Loucy (cell line): ENCODE measurements around the gene LAMC3.

Experiments
- H2AFZ ChIP-seq: fragments of 200-600 bp; sonication (generic); 2 replicates; pipeline ENCODE4 v1.6.0; 2016; ENCODE audit warnings: antibody characterized with exemption, mild to moderate bottlenecking, low read length, moderate library complexity
- H3F3A ChIP-seq: fragments of 200-600 bp; 2 replicates; pipeline ENCODE4 v1.6.0; 2016; ENCODE audit warnings: antibody characterized with exemption, low read depth, mild to moderate bottlenecking
- H3K27me3 ChIP-seq: fragments of 200-600 bp; sonication (generic); 2 replicates; pipeline ENCODE4 v1.6.1; 2014; ENCODE audit warnings: low read length, mild to moderate bottlenecking; ENCODE audit not compliant: insufficient read depth, poor library complexity, severe bottlenecking
- H3K36me3 ChIP-seq: fragments of 200-600 bp; sonication (generic); 2 replicates; pipeline ENCODE4 v1.6.1; 2016; ENCODE audit warnings: low read length; ENCODE audit not compliant: insufficient read depth
- H3K4me1 ChIP-seq: fragments of 200-600 bp; sonication (generic); 2 replicates; pipeline ENCODE4 v1.5.1; 2014; ENCODE audit warnings: low read length, mild to moderate bottlenecking; ENCODE audit not compliant: insufficient read depth, poor library complexity, severe bottlenecking
- H3K4me2 ChIP-seq: fragments of 200-600 bp; sonication (generic); 2 replicates; pipeline ENCODE4 v1.6.0; 2014; ENCODE audit warnings: antibody characterized with exemption, low read length, low read depth, mild to moderate bottlenecking; ENCODE audit not compliant: poor library complexity, severe bottlenecking
- H3K4me3 ChIP-seq: fragments of 200-600 bp; sonication (generic); 2 replicates; pipeline ENCODE4 v1.5.1; 2014; ENCODE audit warnings: low read length, mild to moderate bottlenecking, mixed read lengths; ENCODE audit not compliant: poor library complexity, severe bottlenecking
- H3K79me2 ChIP-seq: fragments of 200-600 bp; sonication (generic); 2 replicates; pipeline ENCODE4 v1.6.1; 2014; ENCODE audit warnings: low read length; ENCODE audit not compliant: insufficient read depth
- H3K9ac ChIP-seq: fragments of 200-600 bp; sonication (generic); 2 replicates; pipeline ENCODE4 v1.6.0; 2014; ENCODE audit warnings: mild to moderate bottlenecking, low read depth, low read length, moderate library complexity; ENCODE audit not compliant: poor library complexity, severe bottlenecking
- H3K9me2 ChIP-seq: fragments of 200-600 bp; sonication (generic); replicated peaks from 2 replicates; pipeline ENCODE4 v1.6.1; 2016; ENCODE audit warnings: low read depth, low read length, mixed read lengths
- H3K9me3 ChIP-seq: fragments of 200-600 bp; sonication (generic); 2 replicates; pipeline ENCODE4 v1.6.1; 2014; ENCODE audit warnings: mild to moderate bottlenecking, antibody characterized with exemption, low read length, low read depth; ENCODE audit not compliant: insufficient read depth
- H4K20me1 ChIP-seq: fragments of 200-600 bp; sonication (generic); 2 replicates; pipeline ENCODE4 v1.6.0; 2014; ENCODE audit warnings: antibody characterized with exemption, low read length, mild to moderate bottlenecking; ENCODE audit not compliant: insufficient read depth, poor library complexity, severe bottlenecking
- CTCF ChIP-seq: fragments of 200-600 bp; sonication (generic); conservative IDR thresholded peaks from 2 replicates; pipeline ENCODE4 v1.5.1; 2014; ENCODE audit warnings: mild to moderate bottlenecking, antibody characterized with exemption, low read length
- EZH2phosphoT487 ChIP-seq: fragments of 200-600 bp; IDR thresholded peaks from 2 replicates; pipeline ENCODE4 v1.6.1; 2018; ENCODE audit warnings: antibody characterized with exemption, mild to moderate bottlenecking, moderate library complexity, borderline replicate concordance

LAMC3 gene

DNA sequence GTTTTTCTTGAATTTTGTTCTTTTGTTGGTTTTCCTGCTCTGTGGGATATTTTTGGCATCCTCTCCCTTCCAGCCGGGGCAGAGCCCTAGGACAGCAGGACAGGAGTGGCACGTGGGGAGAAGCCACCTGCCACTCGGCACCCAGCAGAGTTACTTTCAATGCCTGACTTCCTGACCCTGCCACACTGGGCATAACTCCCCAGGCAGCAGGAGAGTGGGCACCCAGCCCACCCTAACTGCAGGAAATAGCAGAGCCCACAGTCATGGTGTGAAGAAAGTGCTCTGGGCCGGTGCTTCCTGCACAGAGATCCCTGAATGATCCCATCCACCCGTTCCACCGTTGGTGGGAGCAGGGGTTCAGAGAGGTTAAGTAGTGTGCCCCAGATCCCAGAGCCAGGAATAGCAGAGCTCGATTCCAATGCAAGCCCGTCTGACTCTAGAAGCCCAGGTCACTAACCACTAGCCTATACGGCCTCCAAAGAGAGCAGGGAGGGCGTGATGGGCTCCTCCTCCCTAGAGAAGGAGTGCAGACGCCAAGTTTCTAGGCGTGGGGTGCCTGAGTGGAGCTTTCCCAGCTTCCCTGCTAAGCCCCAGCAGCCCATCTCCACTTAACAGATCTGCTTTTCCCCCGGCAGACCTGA is 108.3 kb downstream of the LAMC3 start:
- H3K4me1 ChIP-seq = no peaks in the 10 kb centered on the region
- H3K27me3 ChIP-seq = no peaks in the 10 kb centered on the region
- H3K9me3 ChIP-seq = no peaks in the 10 kb centered on the region
- no peaks in the 10 kb centered on the region for H3K79me2 ChIP-seq
- H3K4me2 ChIP-seq = peak overlapping the region; percentile 20
- TF ChIP-seq EZH2phosphoT487 (no peak), CTCF (no peak)
- no peak overlapping the region for H2AFZ ChIP-seq
- no peaks in the 10 kb centered on the region for H3K9me2 ChIP-seq
- H3K4me3 ChIP-seq = no peak overlapping the region
- no peaks in the 10 kb centered on the region for H3K36me3 ChIP-seq
- H3F3A ChIP-seq = no peaks in the 10 kb centered on the region
- no peaks in the 10 kb centered on the region for H4K20me1 ChIP-seq
- no peak overlapping the region for H3K9ac ChIP-seq

DNA sequence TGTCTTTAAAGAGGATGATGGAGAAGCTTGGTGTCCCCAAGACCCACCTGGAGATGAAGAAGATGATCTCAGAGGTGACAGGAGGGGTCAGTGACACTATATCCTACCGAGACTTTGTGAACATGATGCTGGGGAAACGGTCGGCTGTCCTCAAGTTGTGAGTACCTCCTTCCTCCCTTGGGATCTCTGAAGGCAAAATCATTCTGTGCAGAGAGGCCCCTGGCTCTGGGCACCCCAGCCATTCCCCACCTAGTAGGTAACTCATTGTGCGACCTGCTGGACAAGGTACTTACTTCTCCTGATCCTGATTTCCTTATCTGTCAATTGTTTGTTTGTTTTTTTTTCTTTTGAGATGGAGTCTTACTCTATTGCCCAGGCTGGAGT is 108.8 kb downstream of the LAMC3 start:
- H4K20me1 ChIP-seq = no peaks in the 10 kb centered on the region
- no peaks in the 10 kb centered on the region for H3K79me2 ChIP-seq
- TF ChIP-seq CTCF = no peak
- no peak for TF ChIP-seq EZH2phosphoT487
- H3K4me2 ChIP-seq = no peak overlapping the region
- no peak overlapping the region for H3K4me3 ChIP-seq
- H3K9me3 ChIP-seq = no peaks in the 10 kb centered on the region
- H3K27me3 ChIP-seq = no peaks in the 10 kb centered on the region
- H3K36me3 ChIP-seq = no peaks in the 10 kb centered on the region
- H3K9ac ChIP-seq = no peak overlapping the region
- H3F3A ChIP-seq = no peaks in the 10 kb centered on the region
- H3K9me2 ChIP-seq = no peaks in the 10 kb centered on the region
- H3K4me1 ChIP-seq = no peaks in the 10 kb centered on the region
- H2AFZ ChIP-seq = no peak overlapping the region

DNA sequence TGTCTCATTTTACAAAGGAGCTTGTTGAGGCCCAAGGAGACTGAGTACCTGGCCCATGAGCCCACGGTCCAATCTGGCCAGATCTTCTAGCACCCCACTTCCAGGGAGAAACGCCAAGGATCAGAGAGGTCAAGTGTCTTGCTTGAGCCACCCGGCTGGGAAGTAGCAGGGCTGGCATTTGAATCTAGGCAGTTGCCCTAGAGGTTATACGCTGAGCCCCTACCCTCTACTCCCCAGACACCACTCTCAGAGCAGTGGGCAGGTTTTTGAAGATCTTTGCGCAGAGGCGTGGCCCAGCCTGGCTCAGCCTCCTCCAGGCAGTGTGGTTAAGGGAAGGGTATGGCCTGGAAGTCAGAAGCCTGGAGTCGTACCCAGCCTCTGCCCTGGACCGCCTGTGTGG is 110.6 kb downstream of the LAMC3 start:
- no peak for TF ChIP-seq CTCF
- TF ChIP-seq EZH2phosphoT487 = no peak
- no peaks in the 10 kb centered on the region for H3K36me3 ChIP-seq
- no peak overlapping the region for H3K9ac ChIP-seq
- no peaks in the 10 kb centered on the region for H3K9me3 ChIP-seq
- no peaks in the 10 kb centered on the region for H4K20me1 ChIP-seq
- H3K4me1 ChIP-seq = no peaks in the 10 kb centered on the region
- H2AFZ ChIP-seq = no peak overlapping the region
- H3K4me2 ChIP-seq = no peak overlapping the region
- no peak overlapping the region for H3K4me3 ChIP-seq
- H3K27me3 ChIP-seq = no peaks in the 10 kb centered on the region
- no peaks in the 10 kb centered on the region for H3K9me2 ChIP-seq
- 0 out of 2 replicates have a peak, but pooled peaks cover under 1% of the 10 kb centered on the region for H3K79me2 ChIP-seq
- no peaks in the 10 kb centered on the region for H3F3A ChIP-seq
